Stimulated activated CD8-positive, alpha-beta memory T cell treated with anti-CD3 and anti-CD28 coated beads, Interleukin-7, amount 100 ng/mL, for 1 hour (primary cell): Measurements from ENCODE around the gene SPINDOC.
A peak's percentile ranks its signal among the peaks of the same experiment; 100 is the strongest.
"Not testable (repeated sequence)": the region's sequence is repeated elsewhere in the genome, so short reads cannot be mapped to it uniquely, and the experiment has no call there.

ENCODE experiments used
- DNase-seq, 2 donors: peaks; one replicate each; pipeline ENCODE4 v3.0.0-alpha.2; 2020; ENCODE audit warnings: low read depth in 2 of 2

The SPINDOC gene, protein sequence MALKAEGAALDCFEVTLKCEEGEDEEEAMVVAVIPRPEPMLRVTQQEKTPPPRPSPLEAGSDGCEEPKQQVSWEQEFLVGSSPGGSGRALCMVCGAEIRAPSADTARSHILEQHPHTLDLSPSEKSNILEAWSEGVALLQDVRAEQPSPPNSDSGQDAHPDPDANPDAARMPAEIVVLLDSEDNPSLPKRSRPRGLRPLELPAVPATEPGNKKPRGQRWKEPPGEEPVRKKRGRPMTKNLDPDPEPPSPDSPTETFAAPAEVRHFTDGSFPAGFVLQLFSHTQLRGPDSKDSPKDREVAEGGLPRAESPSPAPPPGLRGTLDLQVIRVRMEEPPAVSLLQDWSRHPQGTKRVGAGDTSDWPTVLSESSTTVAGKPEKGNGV

DNA sequence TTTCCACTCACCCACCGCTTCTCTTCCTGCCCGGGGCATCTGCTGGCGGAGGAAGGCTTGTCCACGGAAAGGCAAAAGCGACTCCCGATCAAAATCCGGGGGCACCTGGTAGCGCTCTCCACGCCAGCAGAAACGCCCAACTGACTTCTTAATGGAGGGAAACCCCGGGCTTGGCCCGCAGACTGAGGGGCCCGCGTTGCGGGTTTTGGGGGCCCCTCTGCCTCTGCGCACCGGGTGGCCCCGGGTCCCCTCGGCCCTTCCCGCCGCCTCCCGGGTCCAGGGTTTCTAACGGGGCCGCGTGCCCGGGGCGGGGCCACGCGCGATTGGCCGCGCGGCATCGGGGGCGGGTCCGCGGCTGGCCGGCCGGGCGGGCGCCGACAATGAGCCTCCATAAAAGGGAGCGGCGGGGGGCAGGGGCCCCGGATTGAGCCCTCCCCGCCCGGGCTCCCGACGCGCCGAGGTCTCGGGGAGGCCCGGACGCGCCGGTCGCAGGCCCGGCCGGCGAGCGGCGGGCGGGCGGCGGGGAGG, at the start of gene SPINDOC:
Gene SPINDOC (plus strand): TSS at position 422 of the 528 bp plus-strand sequence. CDS start 231 bp downstream, outside the sequence.
- DNase-seq = peak; percentile 37 to 46

DNA sequence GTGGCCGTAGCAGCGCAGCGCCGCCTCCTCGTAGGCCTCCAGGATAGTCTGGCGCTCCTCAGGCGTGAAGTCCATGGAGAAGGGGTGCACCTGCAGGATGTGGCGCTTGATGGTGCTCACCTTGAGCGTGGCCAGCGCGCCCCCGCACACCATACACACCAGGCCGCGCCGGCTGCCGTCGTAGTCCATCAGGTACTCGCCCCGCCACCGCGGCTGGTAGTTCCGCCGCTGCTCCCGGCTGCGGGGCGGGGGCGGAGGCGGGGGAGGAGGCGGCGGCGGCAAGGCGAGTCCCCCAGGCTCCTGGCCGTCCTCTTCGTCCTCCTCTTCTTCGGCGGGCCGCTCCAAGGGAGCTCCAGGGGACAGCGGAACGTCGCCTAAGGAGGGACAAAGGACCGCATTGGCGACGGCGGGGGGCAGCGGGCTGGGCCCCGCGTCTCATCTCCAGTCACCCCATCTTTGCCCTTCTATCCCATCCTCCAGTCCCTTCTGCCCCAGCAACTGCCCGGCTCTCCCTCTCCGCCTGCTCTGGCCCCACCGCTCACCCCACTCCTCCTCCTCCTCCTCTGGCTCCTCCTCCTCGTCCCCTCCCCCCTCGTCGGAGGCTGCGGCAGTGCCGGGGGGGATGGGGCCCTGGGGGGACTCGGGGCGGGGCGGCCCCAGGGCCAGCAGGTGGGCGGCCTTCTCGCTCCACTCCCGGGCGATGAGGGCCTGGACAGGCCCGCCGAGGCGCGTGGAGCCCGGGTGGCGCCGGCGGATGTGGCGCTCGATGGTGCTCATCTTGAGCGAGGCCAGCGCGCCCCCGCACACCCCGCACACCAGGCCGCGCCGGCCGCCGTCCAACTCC, 49.5 kb upstream of the SPINDOC start:
- no peak for DNase-seq

DNA sequence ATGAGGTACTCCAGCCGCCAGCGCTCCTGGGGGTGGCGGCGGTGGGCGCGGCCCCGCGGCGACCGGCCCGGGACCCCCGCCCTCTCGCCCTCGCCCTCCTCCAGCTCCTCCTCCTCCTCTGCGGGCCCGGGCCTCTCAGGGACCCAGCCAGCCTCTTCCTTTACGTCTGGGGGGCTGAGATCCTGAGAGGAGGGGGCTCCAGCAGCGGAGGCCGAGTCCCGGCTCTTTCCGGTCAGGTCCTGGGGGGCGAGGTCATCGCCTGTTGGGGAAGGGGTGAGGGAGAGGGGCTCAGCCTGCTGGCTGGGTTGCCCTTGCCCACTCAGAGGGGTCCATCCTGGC, 48.9 kb upstream of the SPINDOC start:
- DNase-seq = no peak

DNA sequence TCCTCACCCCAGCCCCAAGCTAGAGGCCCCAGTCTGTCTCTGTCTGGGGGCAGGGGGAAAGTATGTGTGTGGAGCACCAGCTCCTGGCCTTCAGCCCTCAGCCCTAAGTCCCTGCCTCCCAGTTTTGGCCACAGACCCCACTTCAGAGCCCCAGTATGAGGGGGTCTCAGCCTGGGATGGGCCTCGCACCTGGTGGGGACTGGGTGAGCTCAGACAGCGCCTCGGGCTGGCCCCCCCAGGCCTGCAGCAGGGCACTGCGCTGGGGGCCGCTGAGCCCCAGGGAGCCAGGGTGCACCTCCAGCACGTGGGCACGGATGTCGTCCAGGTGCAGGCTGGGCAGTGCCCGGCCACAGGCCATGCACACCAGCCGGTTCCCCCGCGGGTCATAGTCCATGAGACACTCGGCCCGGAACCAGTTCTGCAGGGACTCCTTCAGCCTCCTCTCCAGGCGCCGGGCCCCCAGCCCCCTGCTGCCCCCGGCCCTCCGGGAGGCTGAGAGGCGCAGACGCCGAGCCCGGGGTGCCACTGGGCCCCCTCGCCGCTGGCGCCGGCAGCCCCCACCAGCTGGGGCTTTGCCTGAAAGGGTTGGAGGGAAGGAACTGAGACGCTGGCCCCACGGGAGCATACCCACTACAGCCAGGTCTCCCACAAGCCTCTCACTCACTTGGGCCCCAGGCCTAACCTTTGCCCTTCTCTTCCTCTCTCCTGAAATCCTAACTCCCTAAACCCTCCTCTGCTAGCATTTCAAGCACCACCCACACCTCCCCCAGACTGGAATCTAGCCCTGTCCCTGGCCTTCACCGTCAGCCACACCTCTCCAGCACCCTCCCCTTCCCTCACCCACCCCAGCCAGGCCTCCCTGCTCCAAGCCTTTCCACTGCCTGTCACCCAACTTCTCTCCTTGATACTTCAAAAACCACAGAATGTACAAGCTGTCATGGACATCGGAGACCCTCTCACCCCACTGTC, 48.3 kb upstream of the SPINDOC start:
- no peak for DNase-seq

DNA sequence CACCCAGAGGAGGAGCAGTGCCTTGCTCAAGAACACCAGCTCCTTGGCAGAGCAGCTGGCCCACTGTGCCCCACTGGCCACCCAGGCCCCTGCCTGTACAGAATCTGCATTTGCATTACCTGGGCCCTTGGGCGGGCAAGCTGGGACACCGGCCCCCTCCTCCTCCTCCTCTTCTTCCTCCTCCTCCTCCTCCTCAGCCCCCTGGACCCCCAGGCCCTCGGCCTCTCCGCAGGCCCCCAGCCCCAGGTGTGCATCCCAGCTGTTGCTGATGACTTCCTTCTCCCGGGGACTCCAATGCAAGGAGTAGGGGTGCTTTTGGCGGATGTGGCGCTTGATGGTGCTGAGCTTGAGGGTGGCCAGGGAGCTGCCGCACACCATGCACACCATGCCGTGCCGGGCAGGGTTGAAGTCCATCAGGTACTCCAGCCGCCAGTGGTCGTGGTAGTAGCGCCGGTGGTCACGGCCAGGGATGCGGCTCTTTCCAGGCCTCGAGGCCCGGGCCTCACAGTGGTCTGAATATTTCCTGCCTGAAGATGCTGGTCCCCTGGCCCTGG, 47.5 kb upstream of the SPINDOC start:
- no peak for DNase-seq

DNA sequence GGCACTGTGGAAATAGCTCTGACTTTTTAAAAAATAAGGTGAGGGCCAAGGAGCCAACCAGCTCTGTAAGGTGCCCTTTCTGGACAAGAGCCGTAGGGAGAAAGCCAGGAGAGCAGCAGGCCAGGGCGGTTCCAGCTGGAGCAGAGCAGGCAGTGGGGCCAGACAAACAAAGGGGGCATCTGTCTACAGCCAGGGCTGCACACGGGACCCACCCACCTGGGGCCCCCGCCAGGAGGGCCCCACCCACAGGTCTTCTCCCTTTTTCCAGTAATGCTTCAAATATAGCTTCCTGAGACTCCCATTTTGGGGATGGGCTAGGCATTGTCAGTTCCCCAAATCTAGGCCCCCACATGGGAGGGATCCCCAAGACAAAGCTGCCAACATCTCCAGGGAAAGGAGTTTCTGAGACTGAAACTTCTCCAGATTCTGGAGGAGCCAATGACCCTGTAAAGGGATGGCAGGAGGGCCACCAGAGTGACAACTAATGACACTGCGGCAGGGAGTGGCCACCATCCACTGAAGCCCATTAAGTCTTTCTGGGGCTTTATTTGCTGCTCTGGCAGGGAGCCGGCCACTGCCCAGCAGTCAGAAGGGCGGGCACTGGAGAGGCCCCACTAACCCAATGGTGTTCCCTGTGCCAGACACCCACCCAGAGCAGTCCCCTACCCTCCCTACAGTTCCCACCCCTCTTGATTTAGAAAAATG, 46.6 kb upstream of the SPINDOC start:
- no peak for DNase-seq

DNA sequence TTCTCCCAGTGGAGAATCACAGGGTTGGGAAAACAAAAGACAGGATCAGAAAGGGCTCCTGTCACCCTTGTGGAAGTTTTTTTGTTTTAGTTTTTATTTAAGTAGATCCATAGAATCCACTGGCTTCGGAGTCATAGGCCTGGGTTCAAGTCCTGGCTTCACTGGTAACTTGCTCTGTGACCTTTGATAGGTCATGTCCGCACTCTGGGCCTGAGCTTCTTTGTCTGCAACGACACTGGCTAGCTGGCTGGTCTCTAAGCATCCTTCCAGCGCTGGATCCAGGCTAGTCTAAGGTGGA, 46.0 kb upstream of the SPINDOC start:
- no peak for DNase-seq

DNA sequence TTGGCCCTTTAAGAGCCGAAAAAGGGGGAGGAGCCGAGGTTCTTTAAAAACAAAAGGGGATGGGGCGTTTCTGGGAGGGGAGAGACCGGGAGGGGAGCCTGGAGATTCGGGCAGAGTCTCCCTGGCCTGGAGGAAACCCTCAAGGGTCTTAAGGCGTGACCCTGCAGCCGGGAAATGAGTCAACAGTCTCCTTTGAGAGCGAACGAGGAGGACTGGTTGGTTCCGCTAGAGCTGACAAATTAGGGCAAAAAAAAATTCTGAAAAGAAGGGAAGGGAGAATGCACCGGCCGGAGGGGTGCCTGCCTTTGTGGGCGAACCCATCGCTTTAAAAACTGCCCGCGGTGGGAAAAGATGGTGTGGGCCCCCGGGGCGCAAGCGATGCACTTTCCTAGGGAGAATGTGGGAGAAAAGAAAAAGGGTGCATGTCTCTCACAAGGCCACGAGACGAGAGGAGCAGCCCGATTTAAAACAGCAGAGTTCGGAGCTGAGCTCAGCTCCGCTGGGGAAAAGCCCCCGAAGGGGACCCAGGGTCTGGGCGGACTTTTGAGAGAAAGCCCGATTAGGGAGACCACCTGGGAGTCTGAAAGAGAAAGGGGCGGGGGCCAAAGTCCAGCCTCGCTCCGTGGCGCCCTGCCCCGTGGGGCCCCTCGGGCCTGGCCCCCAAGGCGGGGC, 45.6 kb upstream of the SPINDOC start:
- DNase-seq = no peak

DNA sequence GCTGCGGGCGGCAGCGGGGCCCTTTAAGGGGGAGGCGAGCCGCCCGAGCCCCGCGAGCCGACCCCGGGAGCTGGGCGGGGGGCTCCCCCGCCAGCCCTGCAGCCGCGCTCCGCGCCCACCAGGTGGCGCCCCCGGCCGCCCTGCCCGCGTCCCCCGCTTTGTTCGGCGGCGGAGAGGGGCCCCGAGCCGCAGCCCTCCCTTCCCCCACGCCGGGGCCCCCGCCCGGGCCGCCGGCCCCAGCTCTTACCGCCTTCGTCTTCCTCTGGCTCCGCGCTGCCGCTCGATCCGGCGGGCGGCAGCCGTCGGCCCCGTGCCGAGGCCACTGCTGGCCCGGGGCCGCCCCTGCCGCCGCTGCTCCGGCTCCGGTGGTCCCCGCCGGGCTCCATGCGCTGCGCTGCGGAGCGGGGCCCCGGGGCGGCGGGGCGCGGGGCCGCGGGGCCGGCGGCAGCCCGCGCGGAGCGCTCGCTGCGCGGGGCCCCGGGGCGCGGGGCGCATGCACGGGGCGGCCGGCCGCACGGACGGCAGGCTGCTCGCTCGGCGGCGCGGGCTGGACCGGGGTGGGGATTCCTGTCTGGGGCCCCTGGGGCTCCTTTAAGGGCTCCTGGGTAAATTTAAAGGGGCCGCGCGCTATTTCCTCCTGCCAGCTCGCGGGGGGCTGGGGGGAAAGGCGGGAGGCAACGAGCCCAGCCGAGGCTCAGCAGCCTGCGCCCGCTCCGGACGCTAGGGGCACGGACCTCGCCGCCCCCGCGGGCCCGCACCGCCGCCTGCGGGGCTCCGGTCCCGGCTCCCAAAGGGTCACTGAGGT, 44.8 kb upstream of the SPINDOC start, which contains the start of gene ZFTA:
Gene ZFTA (minus strand): TSS at position 539 of the 805 bp plus-strand sequence. CDS start 153 bp downstream, at position 386.
- peak; percentile 39 to 54 for DNase-seq

DNA sequence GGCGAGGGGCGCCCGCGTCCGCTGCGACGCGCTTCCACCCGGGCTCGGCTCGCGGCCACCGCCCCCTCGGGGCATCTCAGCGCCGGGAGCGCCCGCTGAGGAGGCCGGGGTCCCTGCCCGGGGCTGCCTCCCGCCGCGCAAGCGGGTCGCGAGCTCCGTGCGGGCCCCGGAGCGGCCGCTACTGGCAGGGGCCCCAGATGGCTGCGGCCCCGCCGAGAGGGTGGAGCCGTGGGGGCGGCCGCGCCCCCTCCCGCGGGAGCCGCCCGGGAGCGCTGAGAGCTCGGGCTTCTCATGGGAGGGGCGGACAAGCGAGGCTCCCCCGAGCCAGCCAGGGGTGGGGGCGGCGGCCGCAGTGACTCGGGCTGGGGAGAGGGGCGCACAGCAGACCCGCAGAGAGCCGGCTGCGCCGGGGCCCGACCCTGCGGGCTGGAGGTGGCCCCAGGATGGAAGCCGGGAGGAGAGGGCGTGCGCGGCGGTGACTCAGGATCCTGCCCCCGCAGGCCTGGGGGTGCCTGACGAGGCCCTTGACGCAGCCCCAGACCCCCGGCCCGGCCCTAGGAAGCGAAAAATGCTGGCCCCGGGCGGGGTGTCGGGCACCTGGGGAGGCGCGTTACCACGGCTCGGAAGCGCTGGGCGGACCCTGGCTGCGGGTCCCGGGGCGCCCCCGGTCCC, 44.1 kb upstream of the SPINDOC start:
- peak in 1 of 2 donors; percentile 9 for DNase-seq

DNA sequence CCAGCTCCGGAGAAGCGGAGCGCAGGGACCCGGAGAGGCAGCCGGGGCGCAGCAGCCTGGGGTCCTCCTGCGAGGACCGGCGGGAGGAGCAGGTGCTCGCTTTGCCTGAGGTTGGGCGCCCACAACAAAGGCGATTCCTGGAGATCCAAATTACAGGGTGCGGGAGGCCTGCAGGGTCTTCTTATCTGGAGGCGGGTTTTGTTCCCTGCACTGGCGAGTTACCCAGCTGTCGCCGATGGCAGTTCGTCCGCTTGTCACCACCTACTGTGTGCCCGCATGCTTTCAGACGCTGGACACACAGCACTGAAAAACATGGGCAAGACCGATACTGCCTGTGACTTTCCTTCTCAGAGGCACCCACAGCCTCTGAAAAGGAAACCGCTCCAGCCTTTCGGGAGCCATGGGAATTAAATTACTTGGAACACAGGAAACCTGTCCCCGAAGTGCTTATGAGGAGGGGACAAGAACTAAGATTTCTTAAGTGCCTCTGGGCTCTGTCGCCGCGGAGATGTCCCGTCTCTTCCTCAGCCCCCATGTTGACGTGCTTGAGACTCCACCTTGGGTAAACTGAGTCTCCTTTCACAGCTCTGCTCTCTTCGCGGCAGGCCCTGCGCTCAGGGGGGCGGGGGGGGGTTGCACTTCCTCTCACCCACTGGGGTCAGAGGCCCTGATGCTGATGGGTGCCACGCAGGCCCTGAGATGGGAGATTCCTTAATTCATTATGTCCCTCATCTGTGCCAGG, 43.4 kb upstream of the SPINDOC start:
- DNase-seq = no peak

DNA sequence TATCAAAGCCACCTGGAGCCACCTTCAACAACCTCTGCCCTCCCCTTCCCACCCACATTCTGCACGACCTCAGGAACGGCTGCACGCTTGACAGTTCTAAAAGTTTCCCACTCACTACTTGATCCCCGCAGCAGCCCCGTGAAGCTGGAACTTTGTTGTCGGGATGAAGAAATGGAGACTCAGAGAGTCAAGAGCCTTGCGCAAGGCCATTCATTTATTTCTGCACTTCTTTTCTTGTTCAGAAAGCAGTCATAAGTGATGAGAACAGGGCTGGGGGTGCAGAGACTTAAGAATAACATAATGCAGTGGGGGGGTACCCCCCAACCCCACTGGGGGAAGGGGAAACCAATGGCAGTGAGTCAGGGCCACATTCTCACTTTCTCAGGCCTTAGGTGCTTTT, 42.5 kb upstream of the SPINDOC start:
- DNase-seq = no peak

DNA sequence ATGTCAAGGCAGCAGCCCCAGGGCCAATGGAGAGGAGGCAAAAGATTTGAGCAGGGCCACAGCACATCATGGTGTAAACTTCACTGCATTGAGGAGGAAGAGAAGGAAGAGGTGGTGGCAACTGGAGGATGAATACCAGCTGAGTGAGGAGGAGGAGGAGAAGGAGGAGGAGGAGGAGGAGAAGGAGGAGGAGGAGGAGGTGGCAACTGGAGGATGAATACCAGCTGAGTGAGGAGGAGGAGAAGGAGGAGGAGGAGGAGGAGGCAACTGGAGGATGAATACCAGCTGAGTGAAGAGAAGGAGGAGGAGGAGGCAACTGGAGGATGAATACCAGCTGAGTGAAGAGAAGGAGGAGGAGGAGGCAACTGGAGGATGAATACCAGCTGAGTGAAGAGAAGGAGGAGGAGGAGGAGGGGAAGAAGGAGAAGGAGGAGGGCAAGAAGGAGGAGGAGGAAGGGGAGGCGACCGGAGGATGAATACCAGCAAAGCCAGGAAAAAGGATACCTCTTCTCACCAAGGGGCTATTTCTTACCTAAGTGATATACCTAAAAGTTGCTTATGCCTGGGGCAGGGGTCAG, 41.4 kb upstream of the SPINDOC start:
- not testable (repeated sequence) for DNase-seq

DNA sequence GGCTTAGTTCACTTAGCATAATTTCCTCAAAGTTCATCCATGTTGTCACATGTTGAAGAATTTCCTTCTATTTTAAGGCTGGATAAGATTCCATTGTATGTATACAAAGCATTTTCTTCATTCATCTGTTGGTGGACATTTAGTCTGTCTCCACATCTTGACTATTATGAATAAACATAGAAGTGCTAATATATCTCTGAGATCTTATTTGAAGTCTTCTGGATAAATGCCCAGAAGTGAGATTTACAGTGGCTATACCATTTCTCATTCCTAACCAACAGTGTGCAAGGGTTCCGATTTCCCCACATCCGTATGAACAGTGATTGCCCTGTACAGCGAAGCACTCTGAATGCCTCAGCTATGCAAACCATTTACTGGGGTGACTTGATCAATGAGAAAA, 38.1 kb upstream of the SPINDOC start:
- no peak for DNase-seq

DNA sequence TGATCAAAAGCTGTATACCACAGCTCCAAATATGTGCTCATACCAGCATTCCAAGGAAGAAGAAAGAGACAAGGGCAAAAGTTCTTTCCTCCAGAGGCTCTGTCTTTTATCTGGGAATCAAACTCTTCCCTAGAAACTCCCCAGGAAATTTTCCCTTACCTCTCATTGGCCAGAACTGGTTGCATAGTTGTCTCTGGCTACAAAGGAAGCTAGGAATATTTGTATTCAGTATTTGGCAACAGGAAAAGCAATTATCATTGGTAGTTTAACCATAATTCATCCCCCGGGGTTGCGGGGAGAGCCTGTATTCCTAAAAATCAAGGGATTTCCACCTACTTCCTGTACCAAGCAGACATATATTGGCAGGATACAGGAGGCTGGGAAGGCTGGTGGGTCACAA, 34.2 kb upstream of the SPINDOC start:
- no peak for DNase-seq

DNA sequence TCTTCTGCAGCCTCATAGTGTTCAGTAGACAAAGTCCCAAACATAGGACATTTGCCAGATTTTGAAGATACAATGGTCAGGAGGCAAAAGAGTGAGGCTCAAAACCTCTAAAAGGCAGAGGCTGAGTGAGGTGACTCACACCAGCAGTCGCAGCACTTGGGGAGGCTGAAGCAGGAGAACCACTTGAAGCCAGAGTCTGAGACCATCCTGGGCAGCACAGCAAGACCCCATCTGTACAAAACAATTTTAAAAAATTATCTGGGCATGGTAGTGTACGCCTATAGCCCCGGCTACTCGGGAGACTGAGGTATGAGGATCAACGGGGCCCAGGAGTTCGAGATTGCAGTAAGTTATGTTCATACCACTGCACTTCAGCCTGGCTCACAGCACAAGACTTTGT, 30.5 kb upstream of the SPINDOC start:
- DNase-seq = no peak

DNA sequence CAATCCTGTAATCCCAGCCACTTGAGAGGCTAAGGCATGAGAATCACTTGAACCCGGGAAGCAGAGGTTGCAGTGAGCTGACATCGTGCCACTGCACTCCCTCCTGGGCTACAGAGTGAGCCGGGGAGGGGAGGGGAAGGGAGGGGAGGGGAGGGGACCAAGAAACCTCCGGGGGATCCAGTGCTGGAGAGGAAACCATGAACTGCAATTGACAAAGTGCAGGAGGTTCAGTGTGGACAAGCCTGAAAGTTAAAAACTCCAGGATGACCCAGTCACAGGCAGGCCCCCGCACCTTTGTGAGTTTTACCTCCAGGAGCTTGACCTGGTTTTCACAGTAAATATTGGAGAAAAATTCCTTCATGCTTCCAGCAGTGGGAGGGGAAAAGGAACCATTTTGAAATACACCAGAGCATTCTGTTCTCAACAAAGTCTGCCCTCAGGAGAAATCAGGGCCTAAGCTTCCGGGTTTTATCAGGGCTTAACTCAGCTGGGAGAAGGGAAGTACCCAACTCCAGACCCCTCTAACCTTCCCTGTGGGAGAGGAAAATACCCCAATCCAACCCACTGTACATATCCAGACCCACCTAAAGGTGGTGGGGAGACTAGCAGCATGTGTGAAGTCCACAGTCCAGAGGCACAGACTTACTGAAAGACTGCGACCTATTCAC, 29.2 kb upstream of the SPINDOC start:
- DNase-seq = no peak
